Gastrocnemius medialis (tissue), 4 donors: Measurements from ENCODE around the gene NCL. TPM values are rescaled to one million over a fixed set of nuclear protein-coding genes. Genes with fewer than 3 reads are reported as not detected.
"Not testable (repeated sequence)": the region's sequence is repeated elsewhere in the genome, so short reads cannot be mapped to it uniquely, and the experiment has no call there.

Source experiments
- ATAC-seq, 2 donors: fragments of 150-250 bp; one replicate each; pipeline ENCODE4 v1.9.1; 2016
- DNase-seq, 2 donors: peaks; one replicate each; pipeline ENCODE4 v3.0.0-alpha.2; 2019
- H3K27ac ChIP-seq, 4 donors: fragments of 200-600 bp; sonication (generic); 1 replicate in 1 of 4; 2 replicates in 3 of 4; pipeline ENCODE4 v1.5.1; 2016 to 2018; ENCODE audit warnings: mild to moderate bottlenecking in 2 of 4, moderate library complexity in 1 of 4
- H3K27me3 ChIP-seq, 3 donors: fragments of 200-600 bp; sonication (generic) in 2 of 3; 1 replicate in 1 of 3; 2 replicates in 2 of 3; pipeline versions ENCODE4 v1.5.1 to v1.6.0; 2016 to 2019; ENCODE audit warnings: mild to moderate bottlenecking in 1 of 3, moderate library complexity in 1 of 3
- H3K36me3 ChIP-seq, 2 donors: fragments of 200-600 bp; sonication (generic) in 1 of 2; one replicate each; pipeline ENCODE4 v1.5.1; 2017 to 2018
- H3K4me1 ChIP-seq, 2 donors: fragments of 200-600 bp; sonication (generic) in 1 of 2; one replicate each; pipeline ENCODE4 v1.5.1; 2016 to 2017; ENCODE audit warnings: mild to moderate bottlenecking in 2 of 2
- H3K4me3 ChIP-seq, 4 donors: fragments of 200-600 bp; sonication (generic) in 3 of 4; 1 replicate in 1 of 4; 2 replicates in 3 of 4; pipeline ENCODE4 v1.5.1; 2016 to 2019; ENCODE audit warnings: mild to moderate bottlenecking in 2 of 4
- H3K9me3 ChIP-seq, 3 donors: fragments of 200-600 bp; sonication (generic) in 2 of 3; 1 replicate in 1 of 3; 2 replicates in 2 of 3; pipeline ENCODE4 v1.5.1; 2016 to 2019
- CTCF ChIP-seq, 5 experiments: fragments of 450-650 bp in 3 of 5; fragments of 200-600 bp in 2 of 5; sonication (generic) in 2 of 5; IDR thresholded peaks in 4 of 5; conservative IDR thresholded peaks in 1 of 5; 1 replicate in 4 of 5; 2 replicates in 1 of 5; pipeline ENCODE4 v1.5.1; 2016 to 2019; ENCODE audit warnings: antibody characterized with exemption in 5 of 5, mild to moderate bottlenecking in 3 of 5, moderate library complexity in 3 of 5
- POLR2A ChIP-seq, 2 donors: fragments of 450-650 bp; IDR thresholded peaks; one replicate each; pipeline ENCODE4 v1.6.1; 2017; ENCODE audit warnings: antibody characterized with exemption in 2 of 2, mild to moderate bottlenecking in 2 of 2, moderate library complexity in 2 of 2
- in situ Hi-C, 4 donors: fragments of 200-750 bp; cut with MboI; loops; one replicate each; pipeline versions ENCODE4 v1.15.0 to v1.8.0; 2017; ENCODE audit warnings: low sequenced_read_pairs in 4 of 4
- intact Hi-C: fragments of 100-400 bp; cut with DNase I; formaldehyde crosslinking; loops from one replicate; pipeline ENCODE4 v1.15.1; 2023; ENCODE audit warnings: low total_unique reads
- total RNA-seq, 4 donors: library from RNA; depleted of rRNA; stranded (reverse); fragments of >200 nt; gene quantifications; one replicate each; pipeline versions ENCODE4 v1.1.0 to v1.2.3, GENCODE V29; 2016

The NCL gene
- total RNA-seq, 4 donors from 2014 or later = 48.8 to 174 (median 124) TPM

- intact Hi-C loops = no loop called here
Observed at GRCh38 chr2:231431606-231432005, 32.7 kb downstream of the NCL start.

GRCh38 chr2:231430437-231430836 is 33.8 kb downstream of the NCL start:
- in situ Hi-C loops = loop anchor here in 2 of 4 donors (25.0 kb wide), 2 partner anchors 193 to 318 kb away; no protein-coding TSS in a partner anchor
- ATAC-seq, H3K27me3 ChIP-seq, DNase-seq, intact Hi-C loops, H3K36me3 ChIP-seq, H3K9me3 ChIP-seq, H3K4me3 ChIP-seq, H3K4me1 ChIP-seq, H3K27ac ChIP-seq: not testable (repeated sequence)

More at GRCh38 chr2:231431606-231432005, 32.7 kb downstream of the NCL start:
- Histone ChIP-seq H3K27ac (no peak overlapping the region), H3K36me3 (no peaks in the 10 kb centered on the region), H3K27me3 (no peaks in the 10 kb centered on the region), H3K4me3 (no peak overlapping the region), H3K4me1 (no peaks in the 10 kb centered on the region), H3K9me3 (no peaks in the 10 kb centered on the region)
- ATAC-seq = no peak
- in situ Hi-C loops = loop anchor here in 2 of 4 donors (25.0 kb wide), 2 partner anchors 194 to 319 kb away; no protein-coding TSS in a partner anchor
- TF ChIP-seq POLR2A (IDR thresholded peaks at IDR 0.05) (no peak), CTCF (IDR thresholded peaks at IDR 0.05 in 4 of 5, conservative IDR thresholded peaks at IDR 0.05 in 1 of 5) (no peak)
- DNase-seq = no peak

GRCh38 chr2:231429901-231430300 is 34.4 kb downstream of the NCL start:
- no peak overlapping the region for H3K4me3 ChIP-seq
- intact Hi-C loops (no loop called here), in situ Hi-C loops (loop anchor here in 2 of 4 donors (25.0 kb wide), 2 partner anchors 193 to 318 kb away; no protein-coding TSS in a partner anchor)
- DNase-seq (no peak), ATAC-seq (no peak)
- H3K27me3 ChIP-seq = no peaks in the 10 kb centered on the region
- H3K36me3 ChIP-seq = no peaks in the 10 kb centered on the region
- TF ChIP-seq POLR2A (IDR thresholded peaks at IDR 0.05) (no peak), CTCF (IDR thresholded peaks at IDR 0.05 in 4 of 5, conservative IDR thresholded peaks at IDR 0.05 in 1 of 5) (no peak)
- H3K9me3 ChIP-seq = no peaks in the 10 kb centered on the region
- H3K27ac ChIP-seq = no peak overlapping the region
- H3K4me1 ChIP-seq = no peaks in the 10 kb centered on the region

- no peak overlapping the region for H3K27ac ChIP-seq
- intact Hi-C loops = no loop called here
- TF ChIP-seq POLR2A (IDR thresholded peaks at IDR 0.05) (no peak), CTCF (IDR thresholded peaks at IDR 0.05 in 4 of 5, conservative IDR thresholded peaks at IDR 0.05 in 1 of 5) (no peak)
- DNase-seq (no peak), ATAC-seq (no peak)
- H3K4me1 ChIP-seq = no peaks in the 10 kb centered on the region
- no peaks in the 10 kb centered on the region for H3K36me3 ChIP-seq
- H3K27me3 ChIP-seq = no peaks in the 10 kb centered on the region
- no peak overlapping the region for H3K4me3 ChIP-seq
- H3K9me3 ChIP-seq = no peaks in the 10 kb centered on the region
- in situ Hi-C loops = loop anchor here in 2 of 4 donors (25.0 kb wide), 2 partner anchors 192 to 317 kb away; no protein-coding TSS in a partner anchor
Observed at GRCh38 chr2:231429152-231429551, 35.1 kb downstream of the NCL start.

- Histone ChIP-seq H3K4me3 (no peak overlapping the region), H3K9me3 (no peaks in the 10 kb centered on the region), H3K36me3 (no peaks in the 10 kb centered on the region), H3K4me1 (no peaks in the 10 kb centered on the region), H3K27me3 (no peaks in the 10 kb centered on the region), H3K27ac (no peak overlapping the region)
- no peak for TF ChIP-seq CTCF (IDR thresholded peaks at IDR 0.05 in 4 of 5, conservative IDR thresholded peaks at IDR 0.05 in 1 of 5)
- no peak for TF ChIP-seq POLR2A (IDR thresholded peaks at IDR 0.05)
- intact Hi-C loops (no loop called here), in situ Hi-C loops (loop anchor here in 2 of 4 donors (25.0 kb wide), 2 partner anchors 190 to 315 kb away; no protein-coding TSS in a partner anchor)
- DNase-seq = no peak
- no peak for ATAC-seq
Observed at GRCh38 chr2:231427116-231427515, 37.2 kb downstream of the NCL start.
